Fibroblast of skin of back (primary cell): Measurements from ENCODE around the gene SLC17A7.

Experiments used
- DNase-seq: peaks from one replicate; pipeline ENCODE4 v3.0.0-alpha.2; 2013

SLC17A7 gene

GRCh38 chr19:49427339-49427738, 14.0 kb downstream of the SLC17A7 start:
- DNase-seq, result no peak

GRCh38 chr19:49425922-49426592, 15.3 kb downstream of the SLC17A7 start:
- DNase-seq, result peak; percentile 40

GRCh38 chr19:49425178-49425577, 16.1 kb downstream of the SLC17A7 start, which contains the start of gene GFY:
Gene GFY (plus strand): TSS chr19:49425388. CDS start chr19:49426431, 1,043 bp downstream.
- DNase-seq, result no peak

GRCh38 chr19:49423985-49424303, 17.4 kb downstream of the SLC17A7 start:
- DNase-seq, result no peak

GRCh38 chr19:49423071-49423984, 18.0 kb downstream of the SLC17A7 start, which contains the start of gene PTH2:
Gene PTH2 (minus strand): TSS chr19:49423441. CDS start chr19:49423339, 102 bp downstream.
- no peak for DNase-seq

- peak; percentile 40 for DNase-seq
Measured at GRCh38 chr19:49422407-49423070, 18.8 kb downstream of the SLC17A7 start.

GRCh38 chr19:49421878-49422202, 19.5 kb downstream of the SLC17A7 start:
- DNase-seq, result no peak

GRCh38 chr19:49421039-49421877, 20.1 kb downstream of the SLC17A7 start:
- peak; percentile 62 for DNase-seq

- DNase-seq, result no peak
Measured at GRCh38 chr19:49420227-49420626, 21.1 kb downstream of the SLC17A7 start.

- DNase-seq, result peak; percentile 19
Measured at GRCh38 chr19:49419173-49419572, 22.2 kb downstream of the SLC17A7 start.

- DNase-seq, result no peak
Measured at GRCh38 chr19:49418511-49418910, 22.8 kb downstream of the SLC17A7 start.

- no peak for DNase-seq
Measured at GRCh38 chr19:49417088-49417487, 24.2 kb downstream of the SLC17A7 start.

GRCh38 chr19:49415810-49416200, 25.5 kb downstream of the SLC17A7 start:
- no peak for DNase-seq

- DNase-seq, result no peak
Measured at GRCh38 chr19:49415102-49415809, 26.1 kb downstream of the SLC17A7 start.

- no peak for DNase-seq
Measured at GRCh38 chr19:49414256-49414655, 27.1 kb downstream of the SLC17A7 start.

- DNase-seq, result no peak
Measured at GRCh38 chr19:49413348-49413747, 28.0 kb downstream of the SLC17A7 start.

GRCh38 chr19:49411681-49412326, 29.5 kb downstream of the SLC17A7 start:
- no peak for DNase-seq

- DNase-seq, result no peak
Measured at GRCh38 chr19:49409441-49410029, 31.8 kb downstream of the SLC17A7 start.

GRCh38 chr19:49408816-49409440, 32.4 kb downstream of the SLC17A7 start:
- DNase-seq, result no peak

GRCh38 chr19:49407482-49408015, 33.8 kb downstream of the SLC17A7 start:
- DNase-seq, result no peak
